ENCODE results near the gene MSMB.
"Not testable (repeated sequence)": the region's sequence is repeated elsewhere in the genome, so short reads cannot be mapped to it uniquely, and the experiment has no call there.

The MSMB gene

DNA sequence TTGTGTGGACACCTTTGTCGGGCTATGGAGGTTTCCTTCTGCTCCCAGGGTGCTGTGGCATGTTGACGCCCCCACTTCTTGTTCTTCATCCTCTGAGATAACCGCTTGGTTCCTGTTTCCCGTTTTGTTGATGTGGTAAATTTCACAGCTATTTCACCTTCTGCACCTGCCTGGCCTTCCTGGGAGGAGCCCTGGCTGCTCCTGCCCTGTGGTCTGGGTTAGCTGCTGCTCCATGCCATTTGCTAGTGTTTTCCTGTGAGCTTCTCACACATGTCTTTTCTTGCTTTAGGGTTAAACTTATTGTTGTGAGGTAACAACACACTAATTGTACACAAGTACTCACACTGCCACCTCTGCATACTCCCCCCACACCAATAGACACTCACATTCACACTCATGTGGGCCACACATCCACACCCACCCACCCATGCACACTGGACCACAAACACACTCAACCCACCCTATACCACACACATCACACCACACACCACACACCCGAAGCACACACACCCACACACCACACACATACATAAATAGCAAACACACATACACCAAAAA lies 46.5 kb upstream of the MSMB start:
- H3K4me3 ChIP-seq (IDR thresholded peaks at IDR 0.05; ENCODE audit: insufficient read depth, low read depth, low read length) = no peak overlapping the region
- H3K27me3 ChIP-seq (ENCODE audit: insufficient read depth, low read depth) = no peaks in the 10 kb centered on the region
- no peaks in the 10 kb centered on the region for H3K79me2 ChIP-seq (ENCODE audit: insufficient read depth, low read depth)
- H3K4me1 ChIP-seq (ENCODE audit: low read depth, poor library complexity, severe bottlenecking) = peaks cover 15% of the 10 kb centered on the region
- no peak for TF ChIP-seq CTCF (conservative IDR thresholded peaks at IDR 0.05; ENCODE audit: low read depth, low read length)
- no peaks in the 10 kb centered on the region for H4K20me1 ChIP-seq (ENCODE audit: insufficient read depth)
- no peaks in the 10 kb centered on the region for H3K36me3 ChIP-seq (ENCODE audit: insufficient read depth)
- no peak overlapping the region for H3K27ac ChIP-seq
- H3K4me2 ChIP-seq = no peak overlapping the region
- no peak overlapping the region for H3K9ac ChIP-seq
- H2AFZ ChIP-seq (ENCODE audit: low read depth) = no peak overlapping the region

DNA sequence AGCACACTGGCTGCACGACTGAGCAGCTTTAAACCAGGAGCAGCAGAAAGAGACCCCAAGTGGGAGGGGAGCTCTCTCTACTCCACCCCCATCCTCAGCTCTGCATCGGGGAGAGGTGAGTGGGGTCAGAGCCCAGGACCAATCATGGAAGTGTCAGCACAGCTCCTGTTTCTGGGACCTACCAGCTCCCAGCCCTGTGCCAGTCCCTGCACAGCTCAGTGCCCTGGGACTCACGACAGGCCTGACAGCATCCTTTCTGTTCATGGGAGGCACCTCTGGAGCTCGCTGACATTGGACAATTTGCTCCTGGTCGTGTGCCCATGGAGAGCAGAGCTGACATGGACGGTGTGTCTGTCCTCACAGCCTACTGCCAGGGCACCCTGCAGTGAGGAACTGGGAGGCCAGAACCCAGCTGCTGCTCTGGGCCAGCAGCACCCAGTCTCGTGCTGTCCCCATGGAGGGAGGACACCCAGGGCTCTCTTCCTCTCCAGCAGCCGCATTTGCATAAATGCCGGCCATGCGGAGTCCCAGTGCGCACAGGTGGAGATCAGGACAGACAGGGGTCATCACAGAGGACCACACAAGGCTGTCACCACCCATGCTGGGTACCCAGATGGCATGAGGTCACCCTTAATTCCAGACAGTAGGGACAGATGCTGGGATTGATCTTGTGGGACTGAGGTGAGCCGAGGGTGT lies 45.9 kb upstream of the MSMB start:
- Histone ChIP-seq H3K4me2 (no peak overlapping the region), H2AFZ (ENCODE audit: low read depth) (no peak overlapping the region), H3K27ac (no peak overlapping the region)

DNA sequence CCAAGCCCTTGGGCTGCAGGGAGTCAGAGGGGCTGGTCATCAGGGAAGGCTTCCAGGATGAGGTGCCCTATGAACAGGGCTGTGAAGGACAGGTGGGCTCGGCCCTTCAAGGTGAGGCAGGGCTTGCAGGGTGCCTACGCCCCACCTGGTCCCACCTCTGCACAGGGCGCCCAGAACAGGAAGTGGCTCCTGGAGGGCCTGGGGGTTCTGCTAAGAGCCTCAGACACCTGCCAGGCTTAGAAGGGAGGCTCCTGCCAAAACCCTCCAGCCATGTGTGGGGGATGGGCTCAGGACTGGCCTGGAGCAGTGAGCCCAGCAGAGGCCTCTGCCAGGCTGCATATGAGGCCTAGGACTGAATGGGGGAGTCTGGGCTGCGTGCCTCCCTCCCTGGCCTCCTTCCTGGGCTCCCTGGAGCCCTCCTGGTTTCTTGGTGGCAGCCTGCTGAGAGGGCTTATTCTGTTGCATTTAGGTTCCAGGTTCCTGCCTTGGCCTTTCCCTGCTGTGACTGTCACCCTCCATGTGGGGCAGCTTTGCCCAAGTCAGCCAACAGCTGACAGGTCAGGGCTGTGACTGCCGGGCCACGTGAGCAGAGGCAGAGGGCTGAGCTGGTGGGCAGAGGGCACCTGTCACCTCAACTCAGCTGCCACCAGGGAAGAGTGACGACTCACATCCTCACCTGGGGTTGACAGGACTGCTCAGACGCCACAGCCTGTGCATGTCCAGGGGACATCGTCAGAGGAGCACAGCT lies 45.2 kb upstream of the MSMB start:
- Histone ChIP-seq H3K27ac (no peak overlapping the region), H3K79me2 (ENCODE audit: insufficient read depth, low read depth) (no peaks in the 10 kb centered on the region), H3K4me1 (ENCODE audit: low read depth, poor library complexity, severe bottlenecking) (peaks cover 15% of the 10 kb centered on the region)

More for the DNA sequence above, 45.9 kb upstream of the MSMB start:
- Histone ChIP-seq H3K79me2 (ENCODE audit: insufficient read depth, low read depth) (no peaks in the 10 kb centered on the region), H3K27me3 (ENCODE audit: insufficient read depth, low read depth) (no peaks in the 10 kb centered on the region), H3K4me3 (IDR thresholded peaks at IDR 0.05; ENCODE audit: insufficient read depth, low read depth, low read length) (no peak overlapping the region), H3K36me3 (ENCODE audit: insufficient read depth) (no peaks in the 10 kb centered on the region), H3K9ac (no peak overlapping the region), H4K20me1 (ENCODE audit: insufficient read depth) (no peaks in the 10 kb centered on the region), H3K4me1 (ENCODE audit: low read depth, poor library complexity, severe bottlenecking) (peaks cover 15% of the 10 kb centered on the region)
- no peak for TF ChIP-seq CTCF (conservative IDR thresholded peaks at IDR 0.05; ENCODE audit: low read depth, low read length)

DNA sequence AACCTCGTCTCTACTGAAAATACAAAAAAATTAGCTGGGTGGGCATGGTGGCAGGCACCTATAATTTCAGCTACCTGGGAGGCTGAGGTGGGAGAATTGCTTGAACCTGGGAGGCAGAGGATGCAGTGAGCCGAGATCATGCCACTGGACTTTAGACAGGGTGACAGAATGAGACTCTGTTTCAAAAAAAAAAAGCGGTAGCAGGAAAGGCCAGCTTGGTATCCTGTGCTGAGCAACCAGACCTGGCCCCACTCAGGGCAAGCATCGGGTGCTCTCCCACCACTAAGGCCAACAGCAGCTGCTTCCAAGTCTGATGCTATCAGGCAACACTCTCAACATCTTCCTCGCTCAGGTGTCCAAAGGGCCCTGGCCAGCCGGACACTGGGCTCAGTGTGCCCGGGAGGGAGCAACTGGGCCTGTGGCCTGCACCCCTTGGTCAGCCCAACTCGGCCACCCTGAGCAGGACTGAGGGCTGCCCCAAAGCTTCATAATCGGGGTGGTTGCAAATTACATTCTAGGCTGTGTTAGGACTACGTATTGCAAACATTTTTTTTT lies 44.3 kb upstream of the MSMB start:
- Histone ChIP-seq H4K20me1 (ENCODE audit: insufficient read depth) (no peaks in the 10 kb centered on the region), H3K36me3 (ENCODE audit: insufficient read depth) (no peaks in the 10 kb centered on the region), H3K9ac (no peak overlapping the region), H3K27me3 (ENCODE audit: insufficient read depth, low read depth) (no peaks in the 10 kb centered on the region), H3K4me1 (ENCODE audit: low read depth, poor library complexity, severe bottlenecking) (peaks cover 15% of the 10 kb centered on the region), H3K4me3 (IDR thresholded peaks at IDR 0.05; ENCODE audit: insufficient read depth, low read depth, low read length) (no peak overlapping the region), H2AFZ (ENCODE audit: low read depth) (no peak overlapping the region), H3K4me2 (no peak overlapping the region), H3K27ac (no peak overlapping the region), H3K79me2 (ENCODE audit: insufficient read depth, low read depth) (no peaks in the 10 kb centered on the region)
- TF ChIP-seq CTCF (conservative IDR thresholded peaks at IDR 0.05; ENCODE audit: low read depth, low read length) = no peak

More for the DNA sequence above, 45.2 kb upstream of the MSMB start:
- no peaks in the 10 kb centered on the region for H4K20me1 ChIP-seq (ENCODE audit: insufficient read depth)
- no peaks in the 10 kb centered on the region for H3K36me3 ChIP-seq (ENCODE audit: insufficient read depth)
- no peak overlapping the region for H3K4me3 ChIP-seq (IDR thresholded peaks at IDR 0.05; ENCODE audit: insufficient read depth, low read depth, low read length)
- no peaks in the 10 kb centered on the region for H3K27me3 ChIP-seq (ENCODE audit: insufficient read depth, low read depth)
- no peak overlapping the region for H3K9ac ChIP-seq
- TF ChIP-seq CTCF (conservative IDR thresholded peaks at IDR 0.05; ENCODE audit: low read depth, low read length) = no peak
- no peak overlapping the region for H2AFZ ChIP-seq (ENCODE audit: low read depth)
- H3K4me2 ChIP-seq = no peak overlapping the region

- H4K20me1 ChIP-seq (ENCODE audit: insufficient read depth); H3K27ac ChIP-seq; H3K79me2 ChIP-seq (ENCODE audit: insufficient read depth, low read depth); H3K4me3 ChIP-seq (IDR thresholded peaks at IDR 0.05; ENCODE audit: insufficient read depth, low read depth, low read length); H3K27me3 ChIP-seq (ENCODE audit: insufficient read depth, low read depth); H2AFZ ChIP-seq (ENCODE audit: low read depth); H3K36me3 ChIP-seq (ENCODE audit: insufficient read depth); H3K4me2 ChIP-seq; H3K9ac ChIP-seq: not testable (repeated sequence)
- H3K4me1 ChIP-seq (ENCODE audit: low read depth, poor library complexity, severe bottlenecking) = peaks cover 15% of the 10 kb centered on the region
Observed at GRCh38 chr10:46087381-46087780, 41.3 kb upstream of the MSMB start.

Measured in KMS-11 (cell line).